ENCODE measurements around the gene TRIM59.

The TRIM59 gene, protein sequence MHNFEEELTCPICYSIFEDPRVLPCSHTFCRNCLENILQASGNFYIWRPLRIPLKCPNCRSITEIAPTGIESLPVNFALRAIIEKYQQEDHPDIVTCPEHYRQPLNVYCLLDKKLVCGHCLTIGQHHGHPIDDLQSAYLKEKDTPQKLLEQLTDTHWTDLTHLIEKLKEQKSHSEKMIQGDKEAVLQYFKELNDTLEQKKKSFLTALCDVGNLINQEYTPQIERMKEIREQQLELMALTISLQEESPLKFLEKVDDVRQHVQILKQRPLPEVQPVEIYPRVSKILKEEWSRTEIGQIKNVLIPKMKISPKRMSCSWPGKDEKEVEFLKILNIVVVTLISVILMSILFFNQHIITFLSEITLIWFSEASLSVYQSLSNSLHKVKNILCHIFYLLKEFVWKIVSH

DNA sequence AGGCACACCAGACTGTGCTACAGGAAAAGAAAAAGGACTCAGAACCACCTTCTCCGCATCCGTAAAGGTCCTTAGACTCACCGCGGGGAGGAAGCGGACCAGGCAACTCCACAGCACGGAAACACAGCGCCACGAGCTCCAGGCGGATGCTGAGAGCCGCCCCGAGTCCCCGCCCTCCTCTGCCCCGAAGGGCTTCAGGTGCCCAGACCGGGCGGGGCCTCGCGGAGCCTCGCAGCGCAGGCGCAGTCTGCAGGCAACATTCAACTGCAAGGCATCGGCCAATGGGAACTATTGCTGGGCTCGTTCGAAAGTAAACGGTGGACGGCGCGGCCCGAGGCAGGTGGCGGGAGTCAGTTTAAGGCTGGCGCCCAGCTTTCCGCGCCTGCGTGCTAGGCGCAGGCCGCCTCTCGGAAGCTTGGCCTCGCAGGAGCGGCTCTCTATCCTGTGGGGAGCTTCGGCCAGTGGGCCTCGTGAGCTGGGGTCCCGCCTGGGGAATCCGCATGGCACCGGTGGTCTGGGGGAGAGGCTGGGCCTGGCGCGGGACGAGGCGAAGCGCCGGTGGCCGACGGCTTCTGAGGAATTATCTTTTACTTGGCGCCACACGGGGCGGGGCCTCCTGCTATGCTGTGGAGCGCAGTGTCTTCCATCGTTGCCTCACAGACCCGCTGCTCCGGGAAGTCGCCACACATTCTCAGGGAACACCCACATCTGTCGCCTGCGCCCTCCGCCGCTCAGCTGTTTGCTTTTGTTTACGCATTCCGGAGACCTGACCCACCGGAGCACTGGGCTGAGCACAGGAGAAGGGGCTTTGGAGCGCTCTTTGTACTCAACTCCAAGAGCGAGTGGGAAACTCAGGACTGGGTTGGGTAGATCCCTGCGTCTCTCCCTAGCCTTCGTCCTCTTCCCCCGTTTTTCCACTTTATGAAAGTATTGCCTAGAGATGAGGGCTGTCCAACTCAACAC lies at the start of gene TRIM59:
TSS of gene TRIM59 (minus strand) at position 151 of the 963 bp plus-strand sequence. CDS start 10,603 bp downstream, outside the sequence.
- no peak for DNase-seq

DNA sequence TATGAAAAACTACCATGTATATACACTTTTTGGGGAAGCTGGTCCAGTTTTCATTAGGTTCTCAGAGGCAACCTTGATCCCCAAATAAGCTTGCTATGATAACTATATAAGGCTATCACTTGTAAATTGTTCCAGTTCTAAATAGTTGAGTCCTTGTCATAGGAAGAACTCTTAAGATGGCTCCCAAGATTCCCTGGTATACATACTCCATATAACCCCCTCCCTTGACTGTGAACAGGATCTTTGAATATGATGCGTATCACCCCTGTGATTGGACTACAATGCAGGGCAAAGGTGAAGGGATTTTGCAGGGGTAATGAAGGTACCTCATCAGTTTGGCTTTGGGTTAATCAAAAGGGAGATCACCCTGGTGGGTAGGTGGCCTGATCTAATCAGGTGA lies 48.6 kb upstream of the TRIM59 start:
- DNase-seq = no peak

DNA sequence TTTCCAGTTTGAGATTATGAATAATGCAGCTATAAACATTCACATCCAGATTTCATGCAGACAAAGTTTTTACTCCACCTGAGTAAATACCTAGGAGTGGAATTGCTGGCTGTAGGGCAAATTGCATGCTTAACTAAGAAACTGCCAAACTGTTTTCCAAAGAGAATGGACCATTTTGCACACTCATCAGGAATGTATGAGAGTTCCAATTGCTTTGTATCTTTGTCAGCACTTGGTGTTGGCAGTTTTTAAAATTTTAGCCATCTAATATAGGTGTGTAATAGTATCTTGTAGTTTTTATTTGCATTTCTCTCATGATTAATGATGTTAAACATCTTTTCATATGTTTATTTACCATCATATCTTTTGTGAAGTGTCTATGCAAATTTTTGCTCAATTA lies 40.6 kb upstream of the TRIM59 start:
- DNase-seq = no peak

DNA sequence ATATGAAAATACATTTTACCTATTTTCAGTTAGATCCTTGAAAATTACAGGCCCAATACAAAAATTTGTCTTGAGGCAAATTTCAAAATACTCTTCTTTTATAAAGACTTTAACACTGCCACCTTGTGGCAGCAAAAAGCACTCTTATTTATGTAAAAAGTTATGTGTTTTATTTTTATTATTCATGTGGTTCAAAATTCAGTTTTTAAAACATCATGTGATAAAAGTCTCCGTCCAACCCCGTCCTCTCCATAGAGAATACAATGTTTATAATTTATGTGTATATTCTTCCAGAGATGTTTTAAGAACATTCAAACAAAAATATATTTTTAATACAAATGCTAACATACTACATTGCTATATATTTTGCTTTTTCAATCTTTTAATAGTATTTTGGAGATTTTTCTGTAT lies 36.9 kb upstream of the TRIM59 start:
- DNase-seq = peak; percentile 19

DNA sequence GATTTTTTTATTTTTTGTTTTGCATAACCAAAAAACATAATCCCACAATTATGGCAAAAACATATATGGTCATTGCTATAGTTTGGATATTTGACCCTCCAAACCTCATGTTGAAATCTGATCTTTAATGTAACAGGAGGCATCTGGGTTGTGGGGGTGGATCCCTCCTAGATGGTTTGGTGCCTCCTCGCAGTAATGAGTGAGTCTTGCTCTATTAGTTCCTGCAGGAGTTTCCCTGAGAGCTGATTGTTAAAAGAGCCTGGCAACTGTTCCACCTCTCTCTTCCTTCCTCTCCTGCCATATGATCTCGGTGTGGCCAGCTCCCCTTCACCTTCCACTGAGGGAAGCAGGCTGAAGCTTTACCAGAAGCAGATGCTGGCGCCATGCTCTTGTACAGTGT lies 33.2 kb upstream of the TRIM59 start:
- DNase-seq = no peak

DNA sequence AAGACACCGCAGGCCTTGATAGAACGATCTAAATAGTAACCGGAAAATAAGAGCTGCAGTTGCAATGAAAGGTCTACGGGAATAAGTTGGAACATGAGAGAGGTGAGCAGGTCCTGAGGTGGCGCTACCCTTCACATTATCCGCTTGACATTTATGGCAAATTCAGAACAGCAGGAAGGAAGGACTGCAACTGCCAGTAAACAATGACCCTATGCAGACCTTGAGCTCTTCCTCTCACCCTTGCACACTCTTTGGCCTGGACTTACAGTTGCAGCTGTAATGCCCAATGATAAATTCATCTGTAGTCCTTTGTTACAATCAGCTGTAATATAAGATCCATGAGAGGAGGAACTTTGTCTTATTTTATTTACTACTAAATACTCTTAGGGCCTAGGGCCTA lies 32.3 kb upstream of the TRIM59 start:
- DNase-seq = no peak

DNA sequence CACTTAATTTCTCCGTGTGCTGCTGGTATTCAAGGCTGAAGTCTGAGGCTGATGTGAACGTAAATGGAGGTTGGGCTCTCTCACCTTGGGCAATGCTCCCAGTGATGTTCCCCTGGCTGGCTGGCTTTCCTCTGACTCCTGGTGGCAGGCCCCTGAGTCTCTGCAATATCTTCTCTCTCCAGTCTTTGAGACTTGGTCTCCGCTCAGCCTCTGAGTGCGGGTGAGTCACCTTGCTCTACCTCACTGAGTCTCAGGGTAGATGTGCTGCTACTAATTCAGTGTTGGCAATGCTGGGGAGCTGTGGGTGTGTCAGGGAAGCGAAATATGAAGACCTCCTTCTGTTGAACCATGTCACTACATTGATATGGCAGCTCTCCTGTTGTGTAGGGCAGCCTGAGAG lies 31.3 kb upstream of the TRIM59 start:
- DNase-seq = no peak

DNA sequence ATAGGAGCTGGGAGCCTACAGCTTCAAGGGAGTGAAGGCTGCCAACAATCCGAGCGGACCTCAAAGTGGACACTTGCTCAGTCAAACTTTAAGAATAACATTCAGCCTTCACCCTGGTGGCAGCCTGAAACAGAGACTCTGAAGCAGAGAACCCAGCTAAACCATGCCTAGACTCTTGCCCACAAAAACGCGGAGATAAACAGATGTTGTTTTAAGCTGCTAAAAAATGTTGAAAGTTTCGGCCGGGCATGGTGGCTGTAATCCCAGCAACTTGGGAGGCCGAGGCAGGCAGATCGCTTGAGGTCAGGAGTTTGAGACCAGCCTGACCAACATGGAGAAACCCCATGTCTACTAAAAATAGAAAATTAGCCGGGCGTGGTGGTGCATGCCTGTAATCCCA lies 29.8 kb upstream of the TRIM59 start:
- DNase-seq = no peak

DNA sequence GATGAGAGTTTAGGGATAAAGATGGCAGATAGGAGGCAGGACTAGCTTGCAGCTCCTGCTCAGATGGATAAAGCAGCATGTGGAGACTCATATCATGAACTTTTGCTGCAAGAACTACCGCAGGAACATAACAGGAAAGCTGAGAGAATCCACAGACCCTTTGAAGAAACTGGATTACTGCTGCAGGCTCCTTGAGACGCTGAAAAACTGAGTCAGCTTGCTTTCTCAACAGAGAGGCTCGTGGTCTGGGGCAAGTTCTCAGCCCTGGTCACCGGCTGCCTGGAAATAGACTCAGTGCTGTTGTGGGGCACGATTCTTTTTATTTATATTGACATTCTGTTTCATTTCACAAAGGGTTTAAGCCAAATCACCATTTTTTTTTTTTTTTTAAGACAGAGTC lies 28.8 kb upstream of the TRIM59 start:
- DNase-seq = no peak

DNA sequence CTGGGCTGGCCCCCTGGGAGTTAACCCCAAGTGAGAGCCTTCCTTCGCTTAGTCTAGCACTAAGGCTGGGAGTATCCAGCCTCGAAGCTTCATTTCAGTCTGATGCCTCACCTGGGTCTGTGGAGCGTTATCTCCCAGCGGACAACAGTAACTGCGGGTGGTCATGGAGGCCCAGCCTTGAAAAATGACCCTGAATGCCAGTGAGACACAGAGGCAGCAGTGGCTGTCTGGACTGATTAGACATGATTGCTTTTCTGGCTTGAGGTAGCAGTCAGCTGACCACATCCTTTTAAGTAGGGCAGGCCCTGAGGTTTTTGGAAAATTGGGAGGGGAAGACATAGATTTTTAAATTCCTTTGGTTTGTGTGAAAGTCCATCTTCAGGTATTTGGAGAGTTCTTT lies 28.2 kb upstream of the TRIM59 start:
- no peak for DNase-seq

DNA sequence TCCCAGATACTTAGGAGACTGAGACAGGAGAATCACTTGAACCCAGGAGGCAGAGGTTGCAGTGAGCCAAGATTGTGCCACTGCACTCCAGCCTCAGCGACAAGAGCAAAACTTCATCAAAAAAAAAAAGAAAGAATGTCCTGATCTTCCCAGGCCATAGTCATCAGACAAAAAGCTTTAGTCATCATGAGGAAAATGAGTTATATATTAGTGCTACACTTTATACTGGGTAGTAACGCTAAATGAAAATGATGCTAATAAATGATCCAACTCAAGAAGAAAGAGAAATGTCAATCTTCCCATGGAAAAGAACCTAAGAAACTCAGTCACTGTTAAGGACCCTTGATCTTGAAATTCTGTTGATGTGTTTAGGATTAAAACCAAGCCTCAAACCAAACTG lies 26.3 kb upstream of the TRIM59 start:
- DNase-seq = no peak

DNA sequence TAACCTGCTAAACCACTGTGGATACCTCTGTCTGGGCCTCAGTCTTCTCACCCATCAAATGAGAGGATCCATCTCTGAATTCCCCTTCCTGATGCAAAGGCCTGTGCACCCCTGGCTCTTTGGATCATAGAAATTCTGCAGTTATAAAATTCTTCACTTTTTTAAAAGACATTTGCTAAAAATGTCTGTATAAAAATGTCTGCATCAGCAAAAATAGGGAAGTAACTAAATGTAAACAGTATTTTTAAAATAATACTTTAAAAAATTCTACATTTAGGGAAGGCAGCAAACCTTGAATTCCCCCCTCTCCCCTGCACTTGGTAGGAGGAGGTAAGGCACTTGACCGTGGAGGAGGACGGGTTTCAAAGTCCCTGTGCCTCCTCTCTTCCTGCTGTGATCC lies 25.6 kb upstream of the TRIM59 start:
- no peak for DNase-seq

DNA sequence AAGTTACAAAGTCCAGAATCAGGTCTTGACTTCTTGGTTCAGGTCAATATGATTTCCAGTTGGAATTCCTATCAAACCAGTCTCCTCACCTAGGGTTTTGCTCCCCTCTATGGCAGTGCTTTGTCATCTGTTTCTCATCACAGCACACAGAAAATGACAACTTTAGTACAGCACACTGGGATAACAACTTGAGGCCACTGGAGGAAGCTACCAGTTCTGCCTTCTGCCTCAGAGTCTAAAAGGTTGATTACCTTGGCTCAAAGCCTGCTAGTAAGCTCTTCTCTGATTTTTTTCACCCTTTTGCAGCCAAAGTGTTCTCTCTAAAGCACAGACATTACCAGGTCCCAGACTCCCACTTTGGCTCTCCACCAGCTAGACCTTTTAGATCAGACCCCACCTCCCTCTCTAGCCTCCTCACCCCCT lies 24.8 kb upstream of the TRIM59 start:
- no peak for DNase-seq

DNA sequence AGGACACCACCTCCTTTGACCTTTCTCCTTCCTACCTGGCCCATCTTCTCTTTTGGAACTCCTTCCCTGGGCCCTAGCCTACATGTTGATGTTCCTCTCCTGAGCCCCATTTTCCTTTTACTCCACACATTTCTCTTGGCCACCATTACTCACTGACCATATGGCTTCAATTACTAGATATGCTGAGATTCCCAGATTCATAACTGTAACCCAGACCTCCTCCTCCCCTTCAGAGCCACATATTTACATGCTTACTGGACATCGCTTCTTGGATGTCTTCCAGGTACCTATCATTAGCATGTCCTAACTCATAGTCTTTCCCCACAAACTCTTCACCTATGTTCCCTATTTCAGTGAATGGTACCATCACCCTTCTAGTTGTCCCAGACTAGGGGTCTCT lies 24.4 kb upstream of the TRIM59 start:
- DNase-seq = no peak

DNA sequence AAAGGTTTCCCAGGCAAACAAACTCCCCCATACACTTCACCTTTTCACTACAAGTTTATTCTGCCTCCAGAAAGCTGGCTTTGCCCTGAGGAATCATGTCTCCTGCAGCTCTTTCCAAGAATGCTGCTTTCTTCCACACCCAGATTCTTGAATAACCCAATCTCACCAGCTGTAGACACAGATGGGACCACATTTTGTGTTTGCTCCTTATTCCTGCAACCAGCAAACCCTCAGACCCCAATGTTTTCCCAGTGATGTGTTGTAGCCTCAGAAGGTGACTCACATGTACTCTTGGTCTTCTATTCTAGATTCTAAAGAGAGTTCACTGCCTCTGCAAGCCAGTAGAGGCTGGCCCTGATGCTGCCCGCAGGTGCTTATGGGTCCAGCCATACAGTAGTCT lies 23.6 kb upstream of the TRIM59 start:
- DNase-seq = no peak

DNA sequence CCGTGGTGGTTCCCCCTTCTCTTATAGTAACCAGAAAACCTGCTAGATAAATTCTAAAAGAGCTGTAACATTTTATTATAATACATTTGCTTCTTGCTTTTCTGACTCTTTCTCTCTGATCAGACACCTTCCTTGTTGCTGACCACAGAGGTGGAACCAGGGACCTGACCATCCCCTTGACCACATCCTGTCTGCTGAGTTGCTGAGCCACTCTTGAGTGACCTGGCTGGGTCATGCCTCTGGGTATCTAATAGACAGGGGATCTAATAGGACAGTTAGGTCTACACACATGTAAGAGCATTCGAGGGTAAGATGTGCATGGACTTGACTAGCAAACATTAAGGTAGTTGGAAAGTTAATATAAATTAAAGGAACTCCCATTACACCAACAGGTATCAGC lies 22.8 kb upstream of the TRIM59 start:
- DNase-seq = no peak

DNA sequence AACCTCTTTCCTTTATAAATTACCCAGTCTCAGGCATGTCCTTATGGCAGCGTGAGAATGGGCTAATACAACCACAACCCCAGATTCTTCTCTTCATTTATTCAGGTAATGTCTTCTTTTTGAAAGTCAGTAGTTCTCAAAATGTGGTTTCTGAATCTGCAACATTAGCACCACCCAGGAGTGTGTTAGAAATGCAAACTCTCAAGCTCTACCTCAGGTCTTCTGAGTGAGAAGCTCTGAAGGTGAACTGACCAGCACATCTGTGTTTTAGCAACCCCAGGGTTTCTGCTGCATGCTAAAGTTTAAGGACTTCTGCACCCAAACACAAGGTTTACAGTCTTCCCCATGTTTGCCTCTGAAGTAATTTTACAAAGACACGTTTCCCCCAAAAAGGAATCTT lies 22.3 kb upstream of the TRIM59 start:
- DNase-seq = no peak

DNA sequence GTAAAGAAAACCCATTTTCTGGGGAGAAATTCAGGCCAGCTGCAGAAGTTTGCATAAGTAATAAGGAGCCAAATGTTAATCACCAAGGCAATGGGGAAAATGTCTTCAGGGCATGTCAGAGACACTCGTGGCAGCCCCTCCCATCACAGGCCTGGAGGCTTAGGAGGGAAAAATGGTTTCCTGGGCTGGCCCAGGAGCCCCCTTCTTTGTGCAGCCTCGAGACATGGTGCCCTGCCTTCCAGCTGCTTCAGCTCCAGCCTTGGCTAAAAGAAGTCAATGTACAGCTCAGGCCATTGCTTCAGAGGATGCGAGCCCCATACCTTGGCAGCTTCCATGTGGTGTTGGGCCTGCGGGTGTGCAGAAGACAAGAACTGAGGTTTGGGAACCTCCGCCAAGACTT lies 20.6 kb upstream of the TRIM59 start:
- DNase-seq = no peak

DNA sequence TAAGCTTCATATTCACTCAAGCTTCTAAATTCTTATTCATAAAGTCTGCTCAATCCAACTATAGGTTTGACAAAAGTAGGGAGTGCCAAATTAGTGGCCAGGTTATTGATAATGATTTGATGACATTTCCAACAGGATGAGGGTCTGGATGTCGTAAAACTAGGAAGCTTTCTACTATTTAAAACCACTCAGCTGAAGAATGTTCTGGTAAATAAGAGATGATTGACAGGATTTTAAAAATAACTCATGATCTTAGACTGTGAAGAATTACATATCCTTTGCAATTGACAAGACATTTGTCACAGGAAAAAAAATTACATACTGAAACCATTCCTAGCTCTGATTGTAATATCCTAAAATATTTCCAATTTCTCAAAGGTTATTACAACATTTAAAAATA lies 15.4 kb upstream of the TRIM59 start:
- no peak for DNase-seq

DNA sequence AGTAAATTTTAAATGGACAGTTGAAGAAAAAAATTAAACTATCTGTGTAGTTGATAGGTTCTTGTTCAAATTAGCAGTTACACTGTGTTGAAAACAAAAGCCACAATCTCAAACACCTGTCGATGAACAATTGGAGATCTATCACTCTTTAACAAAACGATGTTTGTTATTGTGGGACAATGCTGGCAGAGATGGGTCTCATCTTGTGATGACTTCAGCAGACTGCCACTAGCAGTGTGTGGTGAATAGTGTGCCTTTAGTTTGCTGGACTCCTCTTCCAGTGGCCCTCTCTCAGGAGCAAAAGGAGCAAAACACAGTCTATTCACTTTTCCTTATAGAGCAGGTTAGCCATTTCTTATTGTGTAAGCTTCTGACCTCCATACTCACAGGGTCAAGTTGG lies 14.7 kb upstream of the TRIM59 start:
- no peak for DNase-seq

DNA sequence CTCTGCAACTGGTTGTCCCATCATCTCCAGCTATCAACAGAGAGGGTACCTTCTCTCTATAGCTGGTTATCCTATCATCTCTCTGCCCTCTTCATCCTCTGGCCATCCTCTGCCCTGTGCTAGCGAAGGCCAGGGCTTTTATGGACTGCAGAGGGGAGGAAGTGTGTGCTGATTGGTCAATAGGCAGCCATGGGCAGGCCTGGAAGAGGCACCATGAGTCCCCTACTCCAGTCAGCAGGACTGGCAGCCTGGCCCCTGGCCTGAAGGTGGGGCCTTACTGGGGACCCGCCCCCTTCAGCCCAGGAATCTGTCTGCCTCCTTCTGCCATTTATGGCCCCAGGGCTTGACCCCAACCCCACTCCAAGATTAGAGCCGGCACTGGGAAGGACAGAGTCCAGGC lies 10.4 kb upstream of the TRIM59 start:
- DNase-seq = no peak

DNA sequence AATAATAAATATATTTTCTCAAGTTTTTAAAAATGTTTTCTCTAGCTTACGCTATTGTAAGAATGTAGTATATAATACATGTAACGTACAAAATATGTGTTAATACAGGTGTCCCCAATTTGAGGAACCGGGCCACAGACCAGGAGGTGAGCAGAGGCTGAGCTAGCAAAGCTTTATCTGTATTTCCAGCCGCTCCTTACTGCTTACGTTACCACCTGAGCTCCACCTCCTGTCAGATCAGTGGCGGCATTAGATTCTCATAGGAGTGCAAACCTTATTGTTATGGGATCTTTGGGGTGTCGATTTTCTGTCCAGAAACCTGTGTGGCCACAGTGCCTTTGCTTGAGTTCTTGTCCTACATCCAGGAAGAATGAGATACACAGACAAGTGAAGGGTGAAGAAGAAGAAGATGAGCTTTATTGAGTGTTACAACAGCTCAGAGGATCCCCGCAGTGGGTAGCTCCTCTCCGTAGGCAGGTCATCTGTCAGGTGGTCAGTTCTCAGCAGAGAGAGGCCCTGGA lies 9.9 kb upstream of the TRIM59 start:
- no peak for DNase-seq

DNA sequence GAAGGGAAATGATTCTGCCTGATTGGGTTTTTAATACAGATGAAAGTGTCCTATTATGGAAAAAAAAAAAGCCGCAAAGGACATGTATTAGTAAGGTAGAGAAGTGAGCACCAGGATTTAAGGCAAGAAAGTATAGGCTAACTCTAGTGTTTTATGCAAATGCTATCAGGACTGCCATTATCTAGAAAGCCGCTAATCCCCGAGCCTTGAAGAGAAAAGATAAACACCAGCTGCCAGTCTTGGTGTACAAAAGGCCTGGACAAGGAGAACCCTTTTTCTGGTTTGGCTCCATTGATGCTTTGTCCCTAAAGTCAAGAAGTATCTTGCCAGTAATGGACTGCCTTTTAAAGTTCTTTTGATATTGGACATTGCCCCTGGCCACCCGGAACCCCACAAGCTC lies 8.6 kb upstream of the TRIM59 start:
- DNase-seq = no peak

DNA sequence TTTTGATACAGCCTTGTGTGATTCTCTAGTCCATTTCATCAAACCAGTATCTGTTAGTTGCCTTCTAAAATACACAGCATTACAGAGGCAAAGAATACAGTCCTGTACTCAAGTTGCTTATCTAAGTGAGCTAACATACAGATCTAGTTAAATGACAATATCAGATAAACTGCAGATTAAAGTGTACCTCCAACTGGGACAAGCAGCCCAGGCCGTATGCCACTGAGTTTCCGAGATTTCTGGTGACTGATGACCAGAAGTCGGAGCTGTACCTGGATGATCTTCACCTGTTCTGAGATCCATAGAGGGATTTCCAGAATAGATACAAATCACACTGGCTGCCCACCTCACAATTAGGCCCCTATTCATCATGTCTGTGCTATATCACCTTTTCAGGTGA lies 6.3 kb upstream of the TRIM59 start:
- no peak for DNase-seq
